HFFc6 (cell line): ENCODE data around the gene ARFGAP1. TPM values are rescaled to one million over a fixed set of nuclear protein-coding genes. Genes with fewer than 3 reads are reported as not detected.

ENCODE experiments used
- DNase-seq: peaks from one replicate; pipeline ENCODE4 v3.0.0-alpha.2; 2018
- H3K27ac Mint-ChIP-seq: 2 replicates; pipeline ENCODE4 v1.8.0; 2020; ENCODE audit warnings: mild to moderate bottlenecking, mixed read lengths
- H3K27me3 Mint-ChIP-seq: 2 replicates; pipeline ENCODE4 v1.8.0; 2021; ENCODE audit warnings: mild to moderate bottlenecking, moderate library complexity, mixed read lengths; ENCODE audit not compliant: insufficient read depth
- H3K36me3 Mint-ChIP-seq: 2 replicates; pipeline ENCODE4 v1.8.0; 2021; ENCODE audit warnings: low read depth, mixed read lengths
- H3K4me1 Mint-ChIP-seq: 2 replicates; pipeline ENCODE4 v1.8.0; 2020; ENCODE audit warnings: low read depth, mixed read lengths
- H3K4me3 Mint-ChIP-seq: 2 replicates; pipeline ENCODE4 v1.8.0; 2020; ENCODE audit warnings: mild to moderate bottlenecking, moderate library complexity, mixed read lengths
- H3K9me3 Mint-ChIP-seq: 2 replicates; pipeline ENCODE4 v1.8.0; 2020; ENCODE audit warnings: mild to moderate bottlenecking, mixed read lengths
- CTCF ChIP-seq: fragments of 200-600 bp; sonication (generic); IDR thresholded peaks from 2 replicates; pipeline ENCODE4 v1.5.0; 2021; ENCODE audit warnings: antibody characterized with exemption, mild to moderate bottlenecking
- total RNA-seq, 6 experiments: library from RNA; stranded (reverse); fragmentation: NEBNext Ultra II Directional; extraction: Animal tissue kit (Norgen Biotek cat#: 25700); gene quantifications; 2 replicates in 1 of 6; 3 replicates in 5 of 6; pipeline ENCODE4 v1.2.3, GENCODE V29; 2021

Gene ARFGAP1
- total RNA-seq, 6 experiments from 2014 or later: 106 to 123 (median 112) TPM

DNA sequence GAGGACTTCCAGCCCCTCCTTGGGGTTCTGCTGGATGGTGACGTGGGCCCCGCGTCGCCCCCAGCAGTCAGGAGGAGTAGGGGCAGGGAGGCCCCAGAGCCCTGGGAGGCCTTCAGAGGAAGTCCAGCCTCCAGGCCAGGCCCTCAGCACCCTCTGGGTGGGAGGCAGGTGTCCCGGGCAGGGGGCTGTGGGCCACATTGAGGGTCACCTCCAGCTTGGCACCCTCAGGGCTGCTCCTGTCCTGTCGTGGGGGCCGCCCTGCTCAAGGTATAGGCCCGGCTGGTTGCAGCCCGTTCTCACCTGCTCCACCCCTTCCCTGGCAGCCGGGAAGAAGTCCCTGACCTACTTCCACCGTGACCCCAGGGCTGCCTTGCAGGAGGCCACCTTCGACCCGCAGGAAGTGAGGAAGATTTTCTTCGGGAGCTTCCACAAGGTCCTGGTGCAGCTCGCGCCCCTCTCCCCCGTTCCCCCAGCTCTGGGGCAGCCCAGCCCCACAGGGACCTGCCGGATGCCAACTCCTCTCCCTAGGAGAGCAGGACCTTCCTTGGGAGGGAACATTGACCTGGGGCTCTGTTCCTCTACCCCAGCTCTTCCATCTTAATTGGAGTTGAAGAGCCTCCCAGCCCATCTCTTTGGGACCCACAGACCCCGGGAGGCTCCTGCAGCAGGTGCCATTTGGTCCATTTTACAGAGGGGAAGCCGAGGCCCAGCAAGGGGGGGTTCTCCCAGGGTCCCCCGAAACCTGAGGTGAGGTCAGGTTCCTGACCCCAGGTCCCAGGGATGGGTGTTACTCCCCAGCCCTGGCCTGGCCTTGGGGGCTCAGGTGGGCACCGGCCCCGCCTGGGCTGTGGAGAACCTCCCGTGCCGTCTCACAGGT lies 46.8 kb downstream of the ARFGAP1 start:
- Mint-ChIP-seq H3K27ac (no peak overlapping the region), H3K4me1 (peaks cover 6% of the 10 kb centered on the region; the same call in 1 of the 2 replicates), H3K9me3 (no peaks in the 10 kb centered on the region), H3K36me3 (no peaks in the 10 kb centered on the region), H3K4me3 (no peak overlapping the region), H3K27me3 (peaks cover 6% of the 10 kb centered on the region; the same call in 1 of the 2 replicates)
- no peak for TF ChIP-seq CTCF
- DNase-seq: no peak

GRCh38 chr20:63320041-63320511 lies 47.5 kb downstream of the ARFGAP1 start:
- H3K4me3 Mint-ChIP-seq: no peak overlapping the region
- no peak for TF ChIP-seq CTCF
- H3K4me1 Mint-ChIP-seq: peaks cover 6% of the 10 kb centered on the region; the same call in 1 of the 2 replicates
- peaks cover 10% of the 10 kb centered on the region; the same call in 1 of the 2 replicates for H3K27me3 Mint-ChIP-seq
- H3K27ac Mint-ChIP-seq: no peak overlapping the region
- no peaks in the 10 kb centered on the region for H3K36me3 Mint-ChIP-seq
- no peaks in the 10 kb centered on the region for H3K9me3 Mint-ChIP-seq
- no peak for DNase-seq

DNA sequence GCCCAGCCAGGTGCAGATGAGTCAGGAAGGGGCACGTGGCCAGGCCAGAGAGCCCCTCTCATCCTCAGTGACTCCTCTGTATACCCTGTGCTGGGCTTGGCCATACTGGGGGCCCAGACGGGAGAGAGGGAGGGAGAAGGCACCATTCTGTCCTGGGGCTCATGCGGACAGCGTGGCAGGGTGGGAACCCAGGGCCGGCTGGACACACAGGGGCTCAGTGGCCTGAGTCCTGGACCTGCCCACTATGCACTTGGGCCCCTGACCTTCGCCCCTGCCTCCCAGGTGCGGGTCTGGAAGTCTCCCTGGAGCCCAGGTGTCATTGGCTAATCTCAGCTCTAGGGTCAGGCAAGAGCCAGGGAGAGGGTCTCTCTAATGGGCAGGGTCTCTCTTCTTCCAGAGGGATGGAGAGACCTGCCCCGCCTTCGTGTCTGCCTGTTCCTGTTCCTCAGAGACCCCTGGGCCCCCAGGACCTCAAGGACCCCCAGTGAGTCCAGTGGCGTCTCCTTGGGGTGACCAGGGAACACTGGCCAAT lies 48.1 kb downstream of the ARFGAP1 start:
- TF ChIP-seq CTCF: no peak
- H3K27ac Mint-ChIP-seq: no peak overlapping the region
- H3K4me1 Mint-ChIP-seq: peaks cover 6% of the 10 kb centered on the region; the same call in 1 of the 2 replicates
- peaks cover 10% of the 10 kb centered on the region; the same call in 1 of the 2 replicates for H3K27me3 Mint-ChIP-seq
- H3K36me3 Mint-ChIP-seq: no peaks in the 10 kb centered on the region
- no peak for DNase-seq
- H3K9me3 Mint-ChIP-seq: no peaks in the 10 kb centered on the region
- no peak overlapping the region for H3K4me3 Mint-ChIP-seq

- H3K9me3 Mint-ChIP-seq: no peaks in the 10 kb centered on the region
- peak; percentile 41 for DNase-seq
- no peak for TF ChIP-seq CTCF
- peaks cover 6% of the 10 kb centered on the region; the same call in 1 of the 2 replicates for H3K4me1 Mint-ChIP-seq
- H3K4me3 Mint-ChIP-seq: no peak overlapping the region
- no peaks in the 10 kb centered on the region for H3K36me3 Mint-ChIP-seq
- H3K27ac Mint-ChIP-seq: no peak overlapping the region
- peaks cover 10% of the 10 kb centered on the region; the same call in 1 of the 2 replicates for H3K27me3 Mint-ChIP-seq
These were observed 48.7 kb downstream of the ARFGAP1 start for GRCh38 chr20:63321148-63321831.

DNA sequence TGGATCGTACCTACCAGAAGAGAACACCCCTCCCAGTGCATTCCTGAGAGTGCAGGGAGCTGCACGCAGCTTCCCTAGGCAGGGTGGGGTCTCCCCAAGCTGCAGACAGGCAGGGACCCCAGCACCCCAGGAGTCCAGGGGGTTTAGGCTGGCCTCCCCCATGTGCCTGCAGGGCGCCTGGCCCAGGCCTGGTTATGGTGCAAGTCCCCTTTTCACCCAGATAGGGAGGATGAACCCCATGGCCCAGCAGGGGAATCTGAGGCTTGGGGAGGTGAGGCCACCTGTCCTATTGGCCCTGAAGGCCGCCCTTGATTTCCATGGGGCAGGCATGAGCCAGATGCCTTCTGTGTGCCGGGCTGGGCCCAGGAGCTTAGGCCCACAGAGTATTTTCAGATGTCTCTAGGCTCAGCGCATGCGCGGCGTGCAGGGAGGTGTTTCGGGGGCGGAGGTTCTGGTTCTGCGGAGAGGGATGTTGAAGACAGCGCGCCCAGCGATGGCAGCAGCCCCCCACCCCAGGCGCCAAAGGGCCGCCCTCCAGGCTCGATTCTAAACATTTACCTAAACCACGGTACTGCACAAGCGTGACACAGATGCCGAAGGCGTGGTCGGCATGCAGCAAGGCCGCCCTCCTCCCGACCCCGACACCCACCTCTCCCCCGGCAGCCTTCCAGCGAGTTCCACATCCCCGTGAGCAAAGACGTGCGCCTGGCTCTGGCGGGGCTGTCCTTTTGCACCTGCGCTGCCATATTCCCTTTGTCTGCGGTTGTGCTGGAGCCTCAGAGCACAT lies 49.7 kb downstream of the ARFGAP1 start:
- no peak for TF ChIP-seq CTCF
- Mint-ChIP-seq H3K4me3 (no peak overlapping the region), H3K4me1 (peaks cover 6% of the 10 kb centered on the region; the same call in 1 of the 2 replicates), H3K27ac (no peak overlapping the region), H3K9me3 (no peaks in the 10 kb centered on the region), H3K27me3 (peaks cover 10% of the 10 kb centered on the region; the same call in 1 of the 2 replicates), H3K36me3 (no peaks in the 10 kb centered on the region)
- no peak for DNase-seq
